Upper lobe of left lung (tissue), 6 donors: ENCODE data around the gene PKNOX1. TPM values are rescaled to one million over a fixed set of nuclear protein-coding genes. Genes with fewer than 3 reads are reported as not detected.
"Not testable (repeated sequence)": the region's sequence is repeated elsewhere in the genome, so short reads cannot be mapped to it uniquely, and the experiment has no call there.

Experiments used
- ATAC-seq, 2 donors: fragments of 200-7000 bp; cut with Tn5 transposase; one replicate each; pipeline ENCODE4 v1.9.1; 2022; ENCODE audit warnings: mild to moderate bottlenecking in 2 of 2, moderate library complexity in 2 of 2; ENCODE audit not compliant: low FRiP score in 2 of 2
- DNase-seq, 2 donors: peaks; one replicate each; pipeline ENCODE4 v3.0.0-alpha.2; 2019 to 2020
- H3K27ac ChIP-seq, 4 donors: fragments of 200-600 bp; sonication (generic); one replicate each; pipeline ENCODE4 v1.5.1; 2016 to 2019
- H3K27me3 ChIP-seq, 4 donors: fragments of 200-600 bp; sonication (generic); one replicate each; pipeline ENCODE4 v1.5.1; 2017 to 2019
- H3K36me3 ChIP-seq, 4 donors: fragments of 200-600 bp; sonication (generic); one replicate each; pipeline ENCODE4 v1.5.1; 2016 to 2019
- H3K4me1 ChIP-seq, 4 donors: fragments of 200-600 bp; sonication (generic); one replicate each; pipeline ENCODE4 v1.5.1; 2018 to 2019
- H3K4me3 ChIP-seq, 4 donors: fragments of 200-600 bp; sonication (generic); one replicate each; pipeline ENCODE4 v1.5.1; 2017 to 2019; ENCODE audit warnings: mild to moderate bottlenecking in 2 of 4, moderate library complexity in 1 of 4
- H3K9me3 ChIP-seq, 4 donors: fragments of 200-600 bp; sonication (generic); one replicate each; pipeline ENCODE4 v1.5.1; 2018 to 2019
- EP300 ChIP-seq, 4 donors: sonication (generic); formaldehyde crosslinking; IDR thresholded peaks; one replicate each; pipeline ENCODE4 v1.5.1; 2017; ENCODE audit warnings: antibody characterized with exemption in 4 of 4, control low read depth in 2 of 4
- POLR2A ChIP-seq, 4 donors: fragments of 450-650 bp; IDR thresholded peaks; one replicate each; pipeline ENCODE4 v1.5.1; 2016 to 2017; ENCODE audit warnings: antibody characterized with exemption in 4 of 4, mild to moderate bottlenecking in 2 of 4
- POLR2AphosphoS5 ChIP-seq, 2 donors: sonication (generic); formaldehyde crosslinking; IDR thresholded peaks; one replicate each; pipeline ENCODE4 v1.5.1; 2017; ENCODE audit warnings: antibody characterized with exemption in 2 of 2
- WGBS, 2 donors: methylation state at CpG; one replicate each; pipeline ENCODE4 v1.1.5; 2017 to 2018; 5-methylcytosine and 5-hydroxymethylcytosine counted together
- total RNA-seq, 6 donors: library from RNA; depleted of rRNA in 4 of 6; stranded (reverse); fragments of >200 nt in 4 of 6; gene quantifications; one replicate each; pipeline versions ENCODE4 v1.1.0 to v1.2.1, GENCODE V29; 2016 to 2021
- TF ChIP-seq, protein P1 (sequence below), 6 experiments: fragments of 450-650 bp in 4 of 6; fragments of 200-600 bp in 2 of 6; sonication (generic) in 2 of 6; IDR thresholded peaks; one replicate each; pipeline ENCODE4 v1.5.1; 2016 to 2019; ENCODE audit warnings: antibody characterized with exemption in 6 of 6
- donor health status: DM: no; HTN: no; CAD: no; lungs with moderate emphysema.
- donor health status: DM: no; HTN: yes; CAD: no; lungs with severe emphysema.

Gene PKNOX1
- total RNA-seq, 6 donors from 2014 or later: 9.7 to 54.5 (median 11.5) TPM

DNA sequence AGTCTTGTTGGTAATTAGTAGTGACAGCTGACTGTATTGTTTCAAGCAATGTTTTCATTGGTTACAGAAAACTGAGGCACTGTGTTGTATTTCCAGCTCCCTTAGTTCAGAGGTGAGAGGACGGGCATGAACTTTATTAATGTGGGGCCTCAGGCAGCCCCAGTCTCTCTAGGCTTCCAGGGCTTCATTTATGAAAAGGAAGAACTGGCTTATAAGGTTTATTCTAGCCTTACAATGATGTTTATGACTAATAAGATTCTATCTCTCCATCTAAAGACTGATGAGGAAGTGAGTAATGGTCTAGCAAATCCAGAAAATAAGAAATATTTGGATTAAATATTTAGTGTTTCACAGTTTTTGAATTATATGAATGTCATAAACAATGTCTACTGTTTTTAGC is 59.7 kb downstream of the PKNOX1 start:
- Histone ChIP-seq H3K27ac (no peak overlapping the region), H3K36me3 (peaks cover 10 to 47% (median 15%) of the 10 kb centered on the region in 4 donors), H3K27me3 (no peaks in the 10 kb centered on the region), H3K4me1 (no peaks in the 10 kb centered on the region), H3K9me3 (no peaks in the 10 kb centered on the region), H3K4me3 (no peak overlapping the region)
- TF ChIP-seq POLR2AphosphoS5 (IDR thresholded peaks at IDR 0.05): no peak
- TF ChIP-seq EP300 (IDR thresholded peaks at IDR 0.05): no peak
- TF ChIP-seq POLR2A (IDR thresholded peaks at IDR 0.05): no peak
- TF ChIP-seq, protein P1, sequence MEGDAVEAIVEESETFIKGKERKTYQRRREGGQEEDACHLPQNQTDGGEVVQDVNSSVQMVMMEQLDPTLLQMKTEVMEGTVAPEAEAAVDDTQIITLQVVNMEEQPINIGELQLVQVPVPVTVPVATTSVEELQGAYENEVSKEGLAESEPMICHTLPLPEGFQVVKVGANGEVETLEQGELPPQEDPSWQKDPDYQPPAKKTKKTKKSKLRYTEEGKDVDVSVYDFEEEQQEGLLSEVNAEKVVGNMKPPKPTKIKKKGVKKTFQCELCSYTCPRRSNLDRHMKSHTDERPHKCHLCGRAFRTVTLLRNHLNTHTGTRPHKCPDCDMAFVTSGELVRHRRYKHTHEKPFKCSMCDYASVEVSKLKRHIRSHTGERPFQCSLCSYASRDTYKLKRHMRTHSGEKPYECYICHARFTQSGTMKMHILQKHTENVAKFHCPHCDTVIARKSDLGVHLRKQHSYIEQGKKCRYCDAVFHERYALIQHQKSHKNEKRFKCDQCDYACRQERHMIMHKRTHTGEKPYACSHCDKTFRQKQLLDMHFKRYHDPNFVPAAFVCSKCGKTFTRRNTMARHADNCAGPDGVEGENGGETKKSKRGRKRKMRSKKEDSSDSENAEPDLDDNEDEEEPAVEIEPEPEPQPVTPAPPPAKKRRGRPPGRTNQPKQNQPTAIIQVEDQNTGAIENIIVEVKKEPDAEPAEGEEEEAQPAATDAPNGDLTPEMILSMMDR (IDR thresholded peaks at IDR 0.05): no peak
- DNase-seq: no peak
- no peak for ATAC-seq
- WGBS, 2 donors: 76 to 91% methylated on average over 1 of the region's 1 CpG

DNA sequence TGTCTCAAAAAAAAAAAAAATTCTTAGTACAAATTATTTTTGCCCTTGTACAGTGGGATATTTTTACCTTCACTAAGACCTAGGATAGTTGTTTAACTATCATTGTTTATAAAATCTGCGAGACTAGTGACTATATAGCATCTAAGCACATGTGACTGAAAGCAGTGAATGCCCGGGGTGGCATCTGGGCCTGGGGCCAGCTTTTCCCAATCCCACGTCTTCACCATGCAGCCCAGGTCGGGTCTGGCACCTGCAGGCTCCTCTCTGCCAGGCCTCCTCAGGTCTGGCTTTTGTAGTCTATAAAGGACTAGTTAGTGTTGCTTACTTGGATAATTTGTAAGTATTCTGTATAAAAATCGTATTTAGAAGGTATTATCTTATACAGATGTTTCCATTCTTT is 60.5 kb downstream of the PKNOX1 start:
- Histone ChIP-seq H3K27me3 (no peaks in the 10 kb centered on the region), H3K4me1 (no peaks in the 10 kb centered on the region), H3K27ac (no peak overlapping the region), H3K36me3 (peaks cover 6 to 42% (median 10%) of the 10 kb centered on the region in 4 donors), H3K9me3 (no peaks in the 10 kb centered on the region), H3K4me3 (no peak overlapping the region)
- DNase-seq: no peak
- TF ChIP-seq, protein P1 (IDR thresholded peaks at IDR 0.05): no peak
- TF ChIP-seq POLR2A (IDR thresholded peaks at IDR 0.05): no peak
- no peak for TF ChIP-seq EP300 (IDR thresholded peaks at IDR 0.05)
- no peak for TF ChIP-seq POLR2AphosphoS5 (IDR thresholded peaks at IDR 0.05)
- ATAC-seq: no peak
- 73 to 87% methylated on average over 5 of the region's 5 CpGs for WGBS, 2 donors

DNA sequence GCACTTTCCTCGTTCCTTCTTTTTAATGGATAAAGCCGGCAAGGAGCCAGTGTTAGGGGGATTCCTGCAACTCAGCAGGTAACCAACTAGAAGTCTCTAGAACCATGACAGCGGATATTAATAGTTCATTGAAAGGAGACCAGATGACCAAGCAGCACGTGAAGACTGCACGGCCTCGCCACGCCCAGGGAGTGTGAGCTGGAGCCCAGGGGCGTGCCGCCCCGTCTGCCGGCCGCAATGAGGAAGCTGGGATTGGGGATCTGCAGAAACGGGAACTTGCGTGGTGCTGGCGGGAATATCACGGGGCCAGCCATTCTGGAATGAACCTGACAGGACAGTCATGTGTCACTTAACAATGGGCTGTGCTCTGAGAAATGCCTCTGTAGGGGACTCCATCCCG is 62.5 kb downstream of the PKNOX1 start:
- H3K4me3 ChIP-seq, H3K27me3 ChIP-seq, H3K27ac ChIP-seq, H3K4me1 ChIP-seq, H3K9me3 ChIP-seq: not testable (repeated sequence)
- ATAC-seq: peak; percentile 62 to 89
- H3K36me3 ChIP-seq: peaks cover 0 to 21% (median 0%) of the 10 kb centered on the region in 4 donors
- WGBS, 2 donors: no CpG with 5 or more reads among the region's 17 CpGs
- DNase-seq: peak; percentile 39 to 89

DNA sequence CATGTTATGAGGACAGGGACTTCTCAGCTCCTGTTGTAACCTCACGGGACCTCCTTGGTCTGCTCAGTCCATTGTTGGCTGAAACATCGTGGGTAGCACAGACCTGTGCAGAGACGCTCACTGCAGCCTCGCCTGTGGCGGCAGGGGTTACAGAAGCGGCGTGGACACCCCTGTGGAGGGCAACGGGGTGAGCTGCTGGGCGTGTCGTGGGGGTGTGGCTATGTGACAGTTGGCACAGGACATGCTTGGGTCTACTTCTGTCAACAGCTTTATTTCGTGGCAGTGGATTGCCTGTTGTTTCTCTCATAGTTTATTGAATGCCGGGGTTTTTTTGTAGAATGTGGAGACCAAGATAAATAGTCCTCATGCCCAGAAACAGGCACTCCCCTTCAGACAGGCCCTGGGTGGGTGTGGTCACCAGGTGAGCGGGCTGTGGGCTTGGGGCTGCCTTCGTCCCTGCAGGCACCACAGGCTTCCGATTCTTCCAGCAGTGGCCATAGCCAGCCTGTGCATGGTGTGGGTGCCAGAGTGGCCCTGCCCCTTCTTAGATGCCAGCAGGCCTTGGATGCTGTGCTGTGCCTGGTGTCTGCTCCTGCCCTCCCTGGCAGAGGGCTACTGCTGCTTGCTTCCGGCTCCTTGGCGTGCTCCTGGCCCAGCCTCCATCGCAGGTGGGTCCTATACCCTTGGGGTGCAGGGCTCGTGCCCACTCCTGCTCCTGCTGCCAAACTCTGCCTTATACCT is 63.7 kb downstream of the PKNOX1 start:
- WGBS, 2 donors: 58 to 83% methylated on average over 3 to 11 of the region's 19 CpGs
- H3K4me3 ChIP-seq, H3K27me3 ChIP-seq, H3K9me3 ChIP-seq, H3K4me1 ChIP-seq, H3K27ac ChIP-seq: not testable (repeated sequence)
- H3K36me3 ChIP-seq: peaks cover 0 to 11% (median 0%) of the 10 kb centered on the region in 4 donors
- ATAC-seq: peak in 1 of 2 donors; percentile 27
- DNase-seq: peak in 1 of 2 donors; percentile 50

DNA sequence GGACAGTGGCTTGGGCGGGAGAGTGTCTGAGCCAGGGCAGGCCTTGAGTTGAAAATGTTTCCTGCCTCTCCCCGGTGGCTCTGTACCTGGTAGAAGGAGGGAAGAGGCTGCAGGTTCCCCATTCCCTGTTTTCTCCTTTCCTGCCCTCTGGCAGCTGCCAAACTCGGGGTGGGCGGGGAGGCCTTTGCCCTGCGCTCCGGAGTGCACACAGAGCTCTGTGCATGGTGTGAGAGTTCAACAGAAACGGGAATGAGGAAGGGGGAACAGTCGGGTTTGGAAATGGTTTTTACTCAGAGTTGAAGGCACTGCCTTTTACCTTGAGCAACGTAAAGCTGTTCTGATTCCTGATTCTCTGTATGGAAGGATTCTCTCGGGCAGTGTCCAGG is 64.3 kb downstream of the PKNOX1 start:
- not testable (repeated sequence) for H3K27me3 ChIP-seq, H3K27ac ChIP-seq, H3K36me3 ChIP-seq, H3K4me3 ChIP-seq, H3K9me3 ChIP-seq, H3K4me1 ChIP-seq
- ATAC-seq: peak in 1 of 2 donors; percentile 29
- WGBS, 2 donors: 73% methylated on average over 7 of the region's 10 CpGs; no CpG with 5 or more reads in 1 of the 2 donors
- DNase-seq: peak in 1 of 2 donors; percentile 43

DNA sequence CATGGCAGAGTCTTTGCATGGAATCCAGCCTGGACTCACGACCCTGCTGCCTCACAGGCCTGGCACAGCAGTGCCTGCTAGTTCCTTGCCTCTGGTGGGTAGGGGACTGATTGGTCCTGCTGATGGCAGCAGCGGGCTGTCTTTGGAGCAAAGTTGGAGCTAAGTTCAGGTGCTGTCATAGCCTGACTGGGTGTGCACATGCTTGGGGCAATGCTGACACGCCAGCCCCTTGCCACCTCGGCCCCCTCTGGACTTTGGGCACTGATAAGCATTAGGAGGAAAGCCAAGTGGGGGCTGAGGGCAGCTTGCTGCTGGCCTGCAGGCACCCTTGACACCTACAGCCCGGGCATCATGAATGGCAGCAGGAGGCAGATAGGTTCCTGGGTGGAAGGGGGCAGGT is 67.8 kb downstream of the PKNOX1 start:
- H3K4me1 ChIP-seq, H3K36me3 ChIP-seq, H3K27me3 ChIP-seq, H3K4me3 ChIP-seq, ATAC-seq, H3K27ac ChIP-seq, H3K9me3 ChIP-seq, DNase-seq: not testable (repeated sequence)
- no CpG with 5 or more reads among the region's 5 CpGs for WGBS, 2 donors

DNA sequence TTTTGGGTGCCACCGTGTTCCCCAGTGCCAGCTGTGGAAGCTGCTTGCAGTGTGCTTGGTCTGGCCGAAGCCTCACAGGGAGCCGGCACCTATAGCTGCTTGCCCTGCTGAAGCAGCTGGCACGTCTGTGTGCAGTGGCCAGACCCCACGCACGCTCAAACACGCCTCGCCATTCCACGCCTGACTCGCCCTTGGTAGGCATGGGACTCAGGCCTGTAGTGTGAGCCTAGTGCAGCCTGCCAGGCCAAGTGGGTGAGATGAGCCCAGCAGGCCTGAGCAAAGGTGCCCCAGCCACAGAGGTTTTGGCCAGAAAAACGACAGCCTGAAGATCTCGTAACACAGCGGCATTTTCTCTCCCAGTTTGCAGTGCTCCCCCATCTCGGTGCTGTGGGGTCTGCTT is 68.9 kb downstream of the PKNOX1 start:
- DNase-seq, H3K4me3 ChIP-seq, H3K36me3 ChIP-seq, H3K4me1 ChIP-seq, H3K27ac ChIP-seq, H3K9me3 ChIP-seq, H3K27me3 ChIP-seq, ATAC-seq: not testable (repeated sequence)
- 88 to 100% methylated on average over 1 to 2 of the region's 14 CpGs for WGBS, 2 donors

DNA sequence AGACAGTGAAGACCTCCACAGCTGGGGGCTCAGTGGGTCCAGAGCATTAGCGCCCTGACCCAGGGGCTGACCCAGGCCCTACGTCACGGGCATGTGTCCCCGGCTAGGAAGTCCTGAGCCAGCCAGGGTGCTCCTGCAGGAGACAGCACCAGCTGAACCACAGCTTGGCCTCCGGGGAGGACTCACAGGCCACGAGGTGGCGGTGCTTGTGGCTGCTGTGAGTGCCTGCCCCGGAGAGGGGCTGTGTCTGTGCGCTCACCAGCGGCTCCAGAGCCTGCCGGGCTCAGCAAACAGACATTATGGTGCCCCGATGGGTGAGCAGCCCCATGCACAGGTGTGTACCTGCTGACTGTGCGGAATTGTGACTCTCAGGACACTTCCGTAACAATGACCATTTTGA is 70.2 kb downstream of the PKNOX1 start:
- not testable (repeated sequence) for ATAC-seq, H3K4me1 ChIP-seq, DNase-seq, H3K9me3 ChIP-seq, H3K36me3 ChIP-seq, H3K27ac ChIP-seq, H3K4me3 ChIP-seq, H3K27me3 ChIP-seq
- no CpG with 5 or more reads among the region's 14 CpGs for WGBS, 2 donors

DNA sequence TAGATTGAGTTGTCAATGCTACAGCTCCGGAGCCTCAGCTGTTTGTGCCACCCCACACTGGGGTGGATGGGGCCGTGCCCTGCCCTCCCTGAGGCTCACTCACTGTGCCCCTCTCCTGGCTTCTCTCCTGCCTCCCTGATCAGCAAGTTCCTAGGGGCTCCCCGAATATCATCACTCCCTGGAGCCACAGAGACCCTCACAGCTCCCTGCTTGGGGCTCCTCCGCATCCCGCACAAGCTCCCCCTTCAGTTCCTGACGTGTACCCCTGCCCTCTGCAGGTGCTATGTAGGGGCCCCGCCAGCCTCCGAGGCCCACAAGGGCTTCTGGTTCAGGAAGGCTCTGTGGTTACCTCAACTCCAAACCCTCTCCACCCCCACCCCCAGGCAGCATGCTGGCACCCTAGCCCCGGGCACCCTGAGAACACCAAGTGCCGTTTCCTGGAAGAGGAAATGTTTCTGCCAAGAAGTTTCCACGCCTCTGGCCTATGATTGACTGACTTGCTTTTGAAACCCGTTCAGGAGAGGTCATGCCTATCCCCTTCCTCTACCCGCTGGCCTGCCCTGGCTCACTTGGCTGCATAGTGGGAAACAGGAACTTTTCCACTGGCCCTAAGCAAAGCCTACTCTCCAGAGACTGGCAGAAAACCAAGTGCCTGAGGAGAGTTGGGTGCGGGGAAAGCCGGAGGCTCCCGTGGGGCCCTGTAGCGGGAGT is 71.0 kb downstream of the PKNOX1 start:
- not testable (repeated sequence) for H3K27me3 ChIP-seq, H3K36me3 ChIP-seq, H3K4me1 ChIP-seq, DNase-seq, H3K4me3 ChIP-seq, H3K9me3 ChIP-seq
- no CpG with 5 or more reads among the region's 17 CpGs for WGBS, 2 donors
- H3K27ac ChIP-seq: peak overlapping the region in 2 of 4 donors; percentile 49 to 68
- ATAC-seq: peak; percentile 82 to 88

DNA sequence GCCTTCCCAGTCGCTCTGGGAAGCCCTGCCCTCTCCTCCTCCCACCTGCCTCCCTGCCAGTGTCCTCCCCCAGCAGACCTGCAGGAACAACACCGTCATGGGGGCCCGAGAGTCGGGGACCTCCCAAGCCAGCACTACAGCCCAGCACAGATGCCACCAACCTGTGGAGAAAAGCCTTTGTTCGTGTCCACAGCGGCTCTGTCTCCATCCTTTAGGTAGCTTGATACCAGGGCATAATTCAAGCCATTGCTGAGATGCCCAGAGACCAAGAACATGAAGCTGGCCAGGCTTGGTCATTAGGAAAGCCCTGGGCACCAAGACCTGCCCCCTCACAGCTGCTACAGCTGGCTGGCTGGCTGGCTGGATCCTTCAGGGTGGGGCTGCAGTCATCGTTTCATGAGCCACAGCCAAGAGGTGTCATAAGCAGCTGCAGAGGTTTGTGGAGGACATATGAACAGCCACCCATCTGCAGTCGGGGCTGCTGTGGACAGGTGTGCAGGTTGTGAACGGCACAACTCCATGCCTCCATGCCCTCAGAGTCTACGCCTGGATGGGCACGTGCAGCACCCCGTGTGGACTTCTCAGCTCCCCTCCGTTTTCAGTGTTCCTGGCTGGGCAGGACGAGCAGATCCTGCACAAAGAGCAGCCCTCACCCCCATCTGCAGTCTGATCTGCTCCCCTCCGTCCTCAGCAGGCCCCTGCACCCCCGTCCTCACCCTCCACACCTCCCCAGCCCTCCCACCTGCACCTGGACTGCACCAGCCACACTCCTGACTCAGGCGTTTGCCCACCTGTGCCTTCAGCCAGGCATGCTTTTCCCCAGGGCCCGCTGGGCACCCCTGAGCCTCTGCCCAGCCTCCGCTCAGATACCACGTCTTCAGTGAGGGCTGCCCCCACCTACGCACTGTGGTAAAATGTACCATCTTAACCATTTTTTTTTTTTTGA is 71.8 kb downstream of the PKNOX1 start:
- WGBS, 2 donors: 45 to 60% methylated on average over 4 to 8 of the region's 21 CpGs
- H3K27me3 ChIP-seq, H3K36me3 ChIP-seq, H3K9me3 ChIP-seq, H3K4me1 ChIP-seq, H3K4me3 ChIP-seq: not testable (repeated sequence)
- H3K27ac ChIP-seq: peak overlapping the region in 2 of 4 donors; percentile 44 to 68
- peak in 1 of 2 donors; percentile 51 for DNase-seq
- peak; percentile 31 to 53 for ATAC-seq
